K562 (cell line): Measurements from ENCODE around the gene JMJD1C. TPM values are rescaled to one million over a fixed set of nuclear protein-coding genes. Genes with fewer than 3 reads are reported as not detected.

Experiments used
- ATAC-seq: fragments of 200-7000 bp; cut with Tn5 transposase; 3 replicates; pipeline ENCODE4 v1.9.1; 2020; ENCODE audit warnings: moderate library complexity
- BruUV-seq: library from RNA; stranded (reverse); fragments of 400-500 nt; replicated peaks from 2 replicates; lab custom pipeline; 2021; lab: Mats Ljungman, UMichigan
- CTCF ChIA-PET: fragments of 300-600 bp; formaldehyde crosslinking; extraction: SDS; loops from one replicate; lab custom pipeline; 2021; ENCODE audit warnings: low intra/inter-chr PET ratio; lab: Yijun Ruan, JAX
- POLR2A ChIA-PET: fragments of 300-600, 350-650 bp; sonication (Branson Sonifier 250); formaldehyde crosslinking; extraction: SDS; loops from one replicate; lab custom pipeline; 2021; ENCODE audit warnings: antibody characterized with exemption, inconsistent platforms; lab: Yijun Ruan, JAX
- DNase-seq, 4 experiments: peaks; one replicate each; pipeline versions ENCODE4 v3.0.0 to v3.0.0-alpha.2; 2011 to 2018; ENCODE audit warnings: low spot score in 3 of 4, mixed read lengths in 3 of 4; ENCODE audit errors: extremely low read depth in 1 of 4
- FAIRE-seq: peaks from 2 replicates; lab custom pipeline; 2011; peaks lifted over from hg19 to GRCh38; lab: Jason Lieb, UNC
- H2AFZ ChIP-seq: 2 replicates; pipeline ENCODE4 v1.6.0; 2011; ENCODE audit warnings: low read depth, low read length, control low read depth, inconsistent platforms
- H3K27ac ChIP-seq: fragments of 200-600 bp; 3 replicates; pipeline ENCODE4 v1.8.0; 2011; ENCODE audit warnings: low read depth, mild to moderate bottlenecking, control low read depth, inconsistent platforms, low read length, moderate library complexity, mixed read lengths; ENCODE audit errors: extremely low read depth
- H3K27me3 ChIP-seq, 2 experiments: fragments of 300-600 bp in 1 of 2; 2 replicates in 1 of 2; 3 replicates in 1 of 2; pipeline versions ENCODE4 v1.6.0 to v1.8.0; 2011; ENCODE audit warnings: inconsistent platforms in 2 of 2, low read length in 2 of 2, mild to moderate bottlenecking in 1 of 2, mixed read lengths in 1 of 2, moderate library complexity in 1 of 2; ENCODE audit not compliant: control insufficient read depth in 2 of 2, insufficient read depth in 2 of 2
- H3K36me3 ChIP-seq: fragments of 300-600 bp; 3 replicates; pipeline ENCODE4 v1.8.0; 2011; ENCODE audit warnings: mild to moderate bottlenecking, low read length, inconsistent platforms; ENCODE audit not compliant: control insufficient read depth, insufficient read depth
- H3K4me1 ChIP-seq, 2 experiments: fragments of 200-600 bp in 1 of 2; replicated peaks in 1 of 2; 2 replicates in 1 of 2; 3 replicates in 1 of 2; pipeline versions ENCODE4 v1.5.1 to v1.8.0; 2011; ENCODE audit warnings: inconsistent platforms in 2 of 2, low read length in 2 of 2, mild to moderate bottlenecking in 1 of 2, mixed read lengths in 1 of 2, moderate library complexity in 1 of 2; ENCODE audit not compliant: control insufficient read depth in 2 of 2, insufficient read depth in 2 of 2
- H3K4me2 ChIP-seq: 2 replicates; pipeline ENCODE4 v1.6.1; 2011; ENCODE audit warnings: low read length, control low read depth, inconsistent platforms, mixed read lengths; ENCODE audit not compliant: insufficient read depth
- H3K4me3 ChIP-seq: fragments of 200-600 bp; sonication (generic), shearing (Covaris generic); 2 replicates; pipeline ENCODE4 v1.5.1; 2016; ENCODE audit warnings: control low read depth, inconsistent platforms
- H3K79me2 ChIP-seq: fragments of 200-600 bp; 3 replicates; pipeline ENCODE4 v1.8.0; 2011; ENCODE audit warnings: low read length, inconsistent platforms; ENCODE audit not compliant: control insufficient read depth, insufficient read depth
- H3K9ac ChIP-seq, 2 experiments: 2 replicates each; pipeline versions ENCODE4 v1.6.0 to v1.6.1; 2011; ENCODE audit warnings: low read depth in 2 of 2, low read length in 2 of 2, control low read depth in 1 of 2, inconsistent platforms in 1 of 2, mild to moderate bottlenecking in 1 of 2, mixed read lengths in 1 of 2; ENCODE audit not compliant: insufficient read depth in 1 of 2
- H3K9me1 ChIP-seq: one replicate; pipeline ENCODE4 v1.6.0; 2011; ENCODE audit warnings: inconsistent platforms, mild to moderate bottlenecking, low read length, moderate library complexity; ENCODE audit not compliant: control insufficient read depth, insufficient read depth
- H3K9me3 ChIP-seq: replicated peaks from 2 replicates; pipeline ENCODE4 v1.5.1; 2011; ENCODE audit warnings: low read depth, low read length, inconsistent platforms; ENCODE audit not compliant: control insufficient read depth, insufficient read depth
- H4K20me1 ChIP-seq: replicated peaks from 2 replicates; pipeline ENCODE4 v1.6.1; 2011; ENCODE audit warnings: low read length, inconsistent platforms, mixed read lengths; ENCODE audit not compliant: control insufficient read depth, insufficient read depth
- HMGN3 ChIP-seq: IDR thresholded peaks from 2 replicates; pipeline ENCODE4 v1.6.1; 2011; ENCODE audit warnings: borderline replicate concordance, low read depth, mild to moderate bottlenecking, mixed read lengths, low read length; ENCODE audit not compliant: insufficient read length; ENCODE audit errors: extremely low read depth
- NCOA6 ChIP-seq: fragments of 450-650 bp; IDR thresholded peaks from 2 replicates; pipeline ENCODE4 v1.6.1; 2017; ENCODE audit warnings: mild to moderate bottlenecking
- THRA ChIP-seq: fragments of 450-650 bp; IDR thresholded peaks from 2 replicates; pipeline ENCODE4 v1.6.1; 2017; ENCODE audit warnings: mild to moderate bottlenecking, moderate library complexity
- ZBTB12 ChIP-seq: fragments of 250-450 bp; sonication (Bioruptor Pico); IDR thresholded peaks from 2 replicates; pipeline ENCODE4 v1.4.0; 2020
- WGBS: fragments of 100-300 bp; shearing (Covaris generic); methylation state at CpG from one replicate; pipeline ENCODE4 v1.1.6; 2016; ENCODE audit warnings: low coverage, mixed read lengths; ENCODE audit not compliant: insufficient coverage; ENCODE audit errors: missing lambda C conversion rate; 5-methylcytosine and 5-hydroxymethylcytosine counted together
- in situ Hi-C: fragments of 300-500 bp; cut with MboI; formaldehyde crosslinking; loops from 4 replicates; pipeline ENCODE4 v1.15.0; 2018; ENCODE audit warnings: inconsistent platforms, mixed read lengths
- intact Hi-C: fragments of 100-400 bp; cut with micrococcal nuclease; formaldehyde crosslinking; loops from 2 replicates; pipeline ENCODE4 v1.14.2; 2022
- polyA plus RNA-seq, 8 experiments: library from polyadenylated mRNA; depleted of rRNA in 4 of 8; stranded (reverse) in 5 of 8; unstranded in 3 of 8; fragments of >200 nt; fragmentation: Nextera tagmentation in 2 of 8; fragmentation: Illumina TruSeq in 1 of 8; extraction: Ambion mirVana in 2 of 8; extraction: Trizol in 1 of 8; gene quantifications; 2 replicates each; pipeline versions ENCODE4 v1.2.1 to v1.2.3, GENCODE V29; 2011 to 2014; ENCODE audit warnings: inconsistent platforms in 1 of 8, missing spikeins in 1 of 8
- total RNA-seq, 7 experiments: library from RNA; depleted of rRNA in 6 of 7; stranded (reverse); fragments of >200 nt in 6 of 7; fragmentation: Illumina TruSeq in 2 of 7; extraction: Trizol in 2 of 7; gene quantifications; 2 replicates each; pipeline versions ENCODE4 v1.2.1 to v1.2.3, GENCODE V29; 2011 to 2021; ENCODE audit warnings: low replicate concordance in 1 of 7

Gene JMJD1C
- total and polyA plus RNA-seq, 9 of the 15 experiments (the other 6 are each of a cell fraction or from before 2014, with no cell fraction given) = 25.3 to 68.0 (median 47.2) TPM

GRCh38 chr10:63369711-63370110 lies 96.1 kb downstream of the JMJD1C start:
- no peak overlapping the region for H3K9ac ChIP-seq
- ChIA-PET CTCF (no interaction called here), POLR2A (interaction anchor here (1.3 kb wide), 1 partner anchor 44 kb away, joined by 3 read pairs; no protein-coding TSS in a partner anchor)
- H3K36me3 ChIP-seq = no peaks in the 10 kb centered on the region
- ATAC-seq = peak; percentile 26; the same call in 1 of the 3 replicates
- H3K4me2 ChIP-seq = no peak overlapping the region
- in situ Hi-C loops = no loop called here
- H4K20me1 ChIP-seq = no peaks in the 10 kb centered on the region
- H3K27ac ChIP-seq = no peak overlapping the region
- H3K79me2 ChIP-seq = peaks cover 7% of the 10 kb centered on the region; the same call in 1 of the 3 replicates
- FAIRE-seq = no peak
- BruUV-seq = no TSS peak
- no peak overlapping the region for H2AFZ ChIP-seq
- no peaks in the 10 kb centered on the region for H3K9me3 ChIP-seq
- TF ChIP-seq NCOA6 (no peak), ZBTB12 (no peak), THRA (no peak), HMGN3 (no peak)
- no peaks in the 10 kb centered on the region for H3K27me3 ChIP-seq
- no peaks in the 10 kb centered on the region for H3K9me1 ChIP-seq
- no peak for DNase-seq
- intact Hi-C loops = no loop called here
- WGBS = 68% methylated on average over 2 of the region's 2 CpGs
- H3K4me1 ChIP-seq = peaks cover 0 to 2% of the 10 kb centered on the region in 2 experiments; a peak in 1 of 5 replicates
- no peak overlapping the region for H3K4me3 ChIP-seq
